Gastroesophageal sphincter (tissue), 3 donors: ENCODE data around the gene APOL6.

Source experiments
- EP300 ChIP-seq: sonication (generic); formaldehyde crosslinking; IDR thresholded peaks from one replicate; pipeline ENCODE4 v1.6.1; 2017; ENCODE audit warnings: antibody characterized with exemption, mild to moderate bottlenecking
- POLR2A ChIP-seq, 2 donors: fragments of 450-650 bp; IDR thresholded peaks; one replicate each; pipeline ENCODE4 v1.6.1; 2017; ENCODE audit warnings: antibody characterized with exemption in 2 of 2, mild to moderate bottlenecking in 2 of 2, moderate library complexity in 1 of 2
- POLR2AphosphoS5 ChIP-seq: sonication (generic); formaldehyde crosslinking; IDR thresholded peaks from one replicate; pipeline ENCODE4 v1.6.1; 2017; ENCODE audit warnings: antibody characterized with exemption
- TF ChIP-seq, protein P1 (sequence below), 4 experiments: fragments of 200-600 bp in 2 of 4; fragments of 450-650 bp in 2 of 4; sonication (generic) in 1 of 4; IDR thresholded peaks; one replicate each; pipeline ENCODE4 v1.5.1; 2017 to 2019; ENCODE audit warnings: antibody characterized with exemption in 4 of 4, mild to moderate bottlenecking in 2 of 4, moderate library complexity in 2 of 4

DNA sequence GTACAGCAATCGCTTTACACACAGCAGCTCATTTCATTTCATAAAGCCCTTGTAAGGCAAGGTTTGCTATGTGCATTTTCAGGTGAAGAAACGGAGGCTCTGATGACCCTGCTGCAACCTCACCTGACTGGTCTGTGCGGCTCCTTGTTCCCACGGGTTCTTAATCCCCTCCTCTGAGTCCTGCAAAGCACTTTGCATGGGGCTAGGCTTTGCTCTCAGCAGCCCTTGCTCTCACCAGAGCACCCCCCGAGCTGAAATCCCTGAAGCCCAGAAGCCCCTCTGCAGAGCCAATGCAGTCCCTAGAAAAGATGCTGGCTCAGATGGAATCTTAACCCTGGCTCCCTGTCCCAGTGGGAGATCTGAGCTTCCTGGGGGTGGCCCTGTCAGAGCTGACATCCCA, 11.0 kb upstream of the APOL6 start:
- TF ChIP-seq POLR2A (IDR thresholded peaks at IDR 0.05), result no peak
- TF ChIP-seq, protein P1, sequence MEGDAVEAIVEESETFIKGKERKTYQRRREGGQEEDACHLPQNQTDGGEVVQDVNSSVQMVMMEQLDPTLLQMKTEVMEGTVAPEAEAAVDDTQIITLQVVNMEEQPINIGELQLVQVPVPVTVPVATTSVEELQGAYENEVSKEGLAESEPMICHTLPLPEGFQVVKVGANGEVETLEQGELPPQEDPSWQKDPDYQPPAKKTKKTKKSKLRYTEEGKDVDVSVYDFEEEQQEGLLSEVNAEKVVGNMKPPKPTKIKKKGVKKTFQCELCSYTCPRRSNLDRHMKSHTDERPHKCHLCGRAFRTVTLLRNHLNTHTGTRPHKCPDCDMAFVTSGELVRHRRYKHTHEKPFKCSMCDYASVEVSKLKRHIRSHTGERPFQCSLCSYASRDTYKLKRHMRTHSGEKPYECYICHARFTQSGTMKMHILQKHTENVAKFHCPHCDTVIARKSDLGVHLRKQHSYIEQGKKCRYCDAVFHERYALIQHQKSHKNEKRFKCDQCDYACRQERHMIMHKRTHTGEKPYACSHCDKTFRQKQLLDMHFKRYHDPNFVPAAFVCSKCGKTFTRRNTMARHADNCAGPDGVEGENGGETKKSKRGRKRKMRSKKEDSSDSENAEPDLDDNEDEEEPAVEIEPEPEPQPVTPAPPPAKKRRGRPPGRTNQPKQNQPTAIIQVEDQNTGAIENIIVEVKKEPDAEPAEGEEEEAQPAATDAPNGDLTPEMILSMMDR (IDR thresholded peaks at IDR 0.05), result no peak
- no peak for TF ChIP-seq EP300
- no peak for TF ChIP-seq POLR2AphosphoS5
